ENCODE results near the gene ACTN4.

- no peak for TF ChIP-seq CTCF (IDR thresholded peaks at IDR 0.05)
- TF ChIP-seq FOXP1 (CRISPR knock-in tag; IDR thresholded peaks at IDR 0.05; ENCODE audit: borderline replicate concordance), result no peak
- no peak for TF ChIP-seq ZNF121 (CRISPR knock-in tag; IDR thresholded peaks at IDR 0.05)
- TF ChIP-seq RELA (CRISPR knock-in tag; IDR thresholded peaks at IDR 0.05; ENCODE audit: borderline replicate concordance), result no peak
- no peak for TF ChIP-seq ZNF138 (CRISPR knock-in tag; conservative IDR thresholded peaks at IDR 0.05)
- TF ChIP-seq E2F1 (CRISPR knock-in tag; IDR thresholded peaks at IDR 0.05), result no peak
- TF ChIP-seq CREM (CRISPR knock-in tag; IDR thresholded peaks at IDR 0.05), result no peak
- TF ChIP-seq PRDM15 (CRISPR knock-in tag; IDR thresholded peaks at IDR 0.05), result no peak
- TF ChIP-seq MYBL2 (CRISPR knock-in tag; IDR thresholded peaks at IDR 0.05), result no peak
Observed at GRCh38 chr19:38705197-38706019, 58.0 kb downstream of the ACTN4 start.
